DOHH2 (cell line): ENCODE data around the gene HEG1.

ENCODE experiments used
- CTCF ChIP-seq: fragments of 200-600 bp; sonication (generic); IDR thresholded peaks from one replicate; pipeline ENCODE4 v1.5.1; 2014; ENCODE audit warnings: antibody characterized with exemption, mild to moderate bottlenecking, low read depth, low read length; ENCODE audit not compliant: poor library complexity, severe bottlenecking
- EZH2phosphoT487 ChIP-seq: fragments of 200-600 bp; sonication (generic); IDR thresholded peaks from 2 replicates; pipeline ENCODE4 v1.6.1; 2017; ENCODE audit warnings: borderline replicate concordance, mild to moderate bottlenecking, antibody characterized with exemption, low read length, moderate library complexity, mixed read lengths

DNA sequence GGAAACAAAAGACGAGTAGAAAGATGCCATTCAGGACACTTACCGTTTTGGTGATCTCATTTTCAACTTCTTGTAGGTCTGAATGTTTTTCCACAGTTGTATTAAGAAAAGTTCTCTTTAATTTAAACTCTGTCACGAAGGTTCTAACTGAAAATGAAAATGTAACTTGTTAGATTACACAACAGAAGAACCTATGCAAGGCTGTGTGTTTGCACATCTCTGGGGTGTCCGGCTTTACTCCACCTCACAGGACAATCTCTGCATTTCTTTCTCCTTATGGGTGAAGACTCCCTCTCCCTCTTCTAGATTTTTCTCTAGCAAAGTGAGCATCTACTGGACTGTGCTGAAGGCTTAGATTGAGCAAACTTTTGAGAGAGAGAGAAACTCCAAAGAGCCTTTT is 50.6 kb downstream of the HEG1 start:
- TF ChIP-seq CTCF (no peak), EZH2phosphoT487 (no peak)
